DND-41 (cell line): Measurements from ENCODE around the gene TCF4.

ENCODE experiments used
- ATAC-seq: fragments of 200-7000 bp; cut with Tn5 transposase; 3 replicates; pipeline ENCODE4 v1.9.1; 2021; ENCODE audit warnings: low read depth; ENCODE audit not compliant: insufficient read depth
- DNase-seq: peaks from one replicate; pipeline ENCODE4 v3.0.0-alpha.2; 2020
- H2AFZ ChIP-seq: 2 replicates; pipeline ENCODE4 v1.6.0; 2012; ENCODE audit warnings: low read depth, low read length
- H3K27ac ChIP-seq: 2 replicates; pipeline ENCODE4 v1.5.1; 2012; ENCODE audit warnings: low read length, inconsistent platforms
- H3K27me3 ChIP-seq: fragments of 200-600 bp; sonication (generic); 2 replicates; pipeline ENCODE4 v1.6.0; 2012; ENCODE audit warnings: low read length, mild to moderate bottlenecking, inconsistent platforms; ENCODE audit not compliant: insufficient read depth, poor library complexity
- H3K36me3 ChIP-seq: 2 replicates; pipeline ENCODE4 v1.5.1; 2012; ENCODE audit warnings: low read length, inconsistent platforms; ENCODE audit not compliant: insufficient read depth
- H3K4me1 ChIP-seq: 2 replicates; pipeline ENCODE4 v1.5.1; 2012; ENCODE audit warnings: mild to moderate bottlenecking, low read length; ENCODE audit not compliant: insufficient read depth
- H3K4me2 ChIP-seq: 2 replicates; pipeline ENCODE4 v1.6.0; 2012; ENCODE audit warnings: mild to moderate bottlenecking, moderate library complexity, low read length, inconsistent platforms; ENCODE audit not compliant: insufficient read depth
- H3K4me3 ChIP-seq, 2 experiments: fragments of 200-600 bp in 1 of 2; shearing (Covaris generic) in 1 of 2; 2 replicates each; pipeline ENCODE4 v1.5.1; 2012 to 2016; ENCODE audit warnings: inconsistent platforms in 2 of 2, low read length in 2 of 2, mild to moderate bottlenecking in 2 of 2, low read depth in 1 of 2, moderate library complexity in 1 of 2
- H3K79me2 ChIP-seq: 2 replicates; pipeline ENCODE4 v1.6.0; 2012; ENCODE audit warnings: low read length, inconsistent platforms; ENCODE audit not compliant: insufficient read depth
- H3K9ac ChIP-seq: 2 replicates; pipeline ENCODE4 v1.6.0; 2012; ENCODE audit warnings: low read depth, mild to moderate bottlenecking, inconsistent platforms, low read length, moderate library complexity
- H3K9me3 ChIP-seq: 2 replicates; pipeline ENCODE4 v1.5.1; 2012; ENCODE audit warnings: low read length, moderate library complexity, mild to moderate bottlenecking, inconsistent platforms; ENCODE audit not compliant: insufficient read depth, severe bottlenecking
- H4K20me1 ChIP-seq: 2 replicates; pipeline ENCODE4 v1.6.0; 2012; ENCODE audit warnings: low read length; ENCODE audit not compliant: insufficient read depth
- CTCF ChIP-seq: IDR thresholded peaks from 2 replicates; pipeline ENCODE4 v1.5.1; 2012; ENCODE audit warnings: borderline replicate concordance, low read length, moderate library complexity, mild to moderate bottlenecking; ENCODE audit not compliant: poor library complexity, severe bottlenecking; ENCODE audit errors: extremely low read depth
- EZH2 ChIP-seq: IDR thresholded peaks from 3 replicates; pipeline ENCODE4 v1.6.1; 2012; ENCODE audit warnings: borderline replicate concordance, low read depth, mild to moderate bottlenecking, moderate library complexity, low read length, inconsistent platforms; ENCODE audit not compliant: severe bottlenecking

TCF4 gene

GRCh38 chr18:55486936-55487335 is 101.1 kb downstream of the TCF4 start:
- Histone ChIP-seq H4K20me1 (peaks cover 7% of the 10 kb centered on the region; the same call in 1 of the 2 replicates), H3K4me1 (peaks cover 21% of the 10 kb centered on the region), H3K79me2 (no peaks in the 10 kb centered on the region), H3K9me3 (no peaks in the 10 kb centered on the region), H2AFZ (no peak overlapping the region), H3K36me3 (no peaks in the 10 kb centered on the region), H3K4me3 (no peak overlapping the region), H3K4me2 (no peak overlapping the region), H3K27me3 (no peaks in the 10 kb centered on the region), H3K27ac (no peak overlapping the region), H3K9ac (no peak overlapping the region)
- no peak for TF ChIP-seq EZH2
- TF ChIP-seq CTCF: no peak
- ATAC-seq: no peak
- DNase-seq: no peak

- no peak overlapping the region for H2AFZ ChIP-seq
- no peak for DNase-seq
- no peak for ATAC-seq
- no peak overlapping the region for H3K27ac ChIP-seq
- H4K20me1 ChIP-seq: peaks cover 7% of the 10 kb centered on the region; the same call in 1 of the 2 replicates
- no peaks in the 10 kb centered on the region for H3K9me3 ChIP-seq
- H3K4me1 ChIP-seq: peaks cover 19% of the 10 kb centered on the region
- no peak overlapping the region for H3K9ac ChIP-seq
- H3K79me2 ChIP-seq: no peaks in the 10 kb centered on the region
- H3K4me3 ChIP-seq: no peak overlapping the region
- no peaks in the 10 kb centered on the region for H3K36me3 ChIP-seq
- H3K27me3 ChIP-seq: no peaks in the 10 kb centered on the region
- no peak overlapping the region for H3K4me2 ChIP-seq
- no peak for TF ChIP-seq EZH2
- no peak for TF ChIP-seq CTCF
These were observed 102.3 kb downstream of the TCF4 start for GRCh38 chr18:55485666-55486065.

GRCh38 chr18:55484773-55485172 is 103.2 kb downstream of the TCF4 start:
- Histone ChIP-seq H3K4me3 (no peak overlapping the region), H3K4me2 (no peak overlapping the region), H3K27ac (no peak overlapping the region), H2AFZ (no peak overlapping the region), H3K36me3 (no peaks in the 10 kb centered on the region), H3K9ac (no peak overlapping the region), H3K27me3 (no peaks in the 10 kb centered on the region), H3K79me2 (no peaks in the 10 kb centered on the region), H3K4me1 (peaks cover 10% of the 10 kb centered on the region), H4K20me1 (peaks cover 7% of the 10 kb centered on the region; the same call in 1 of the 2 replicates), H3K9me3 (no peaks in the 10 kb centered on the region)
- DNase-seq: no peak
- no peak for ATAC-seq
- no peak for TF ChIP-seq EZH2
- TF ChIP-seq CTCF: no peak

- Histone ChIP-seq H2AFZ (no peak overlapping the region), H3K79me2 (no peaks in the 10 kb centered on the region), H3K9ac (no peak overlapping the region), H3K36me3 (no peaks in the 10 kb centered on the region), H3K27ac (no peak overlapping the region), H4K20me1 (peaks cover under 1% of the 10 kb centered on the region; the same call in 1 of the 2 replicates), H3K9me3 (no peaks in the 10 kb centered on the region), H3K4me3 (no peak overlapping the region), H3K4me1 (peaks cover 2% of the 10 kb centered on the region; the same call in 1 of the 2 replicates), H3K27me3 (no peaks in the 10 kb centered on the region), H3K4me2 (no peak overlapping the region)
- no peak for TF ChIP-seq EZH2
- TF ChIP-seq CTCF: no peak
- no peak for DNase-seq
- no peak for ATAC-seq
These were observed 104.6 kb downstream of the TCF4 start for GRCh38 chr18:55483266-55483871.
